Panc1 (cell line): ENCODE results near the gene SLC4A11. TPM values are rescaled to one million over a fixed set of nuclear protein-coding genes. Genes with fewer than 3 reads are reported as not detected.

ENCODE experiments used
- ATAC-seq: fragments of 200-7000 bp; cut with Tn5 transposase; 2 replicates; pipeline ENCODE4 v1.9.1; 2020; ENCODE audit warnings: mild to moderate bottlenecking, moderate library complexity
- BruUV-seq: library from RNA; stranded (reverse); fragments of 400-500 nt; replicated peaks from 2 replicates; lab custom pipeline; 2021; lab: Mats Ljungman, UMichigan
- CTCF ChIA-PET: fragments of 300-600 bp; sonication (Branson Sonifier 250); formaldehyde crosslinking; loops from one replicate; lab custom pipeline; 2022; ENCODE audit warnings: antibody characterized with exemption; lab: Charles Lee
- POLR2A ChIA-PET: fragments of 300-600 bp; sonication (Branson Sonifier 250); formaldehyde crosslinking; loops from one replicate; lab custom pipeline; 2022; ENCODE audit warnings: antibody characterized with exemption; lab: Charles Lee
- DNase-seq: peaks from one replicate; pipeline ENCODE4 v3.0.0-alpha.2; 2010; ENCODE audit warnings: low read depth, low spot score
- H3K27ac ChIP-seq: 2 replicates; pipeline ENCODE4 v1.5.1; 2011; ENCODE audit warnings: mild to moderate bottlenecking, low read length, inconsistent platforms
- H3K27me3 ChIP-seq: fragments of 200-500 bp; sonication (Bioruptor generic); 2 replicates; pipeline ENCODE4 v1.6.0; 2014; ENCODE audit warnings: low read length, inconsistent platforms; ENCODE audit not compliant: control insufficient read depth, insufficient read depth
- H3K36me3 ChIP-seq: fragments of 200-500 bp; sonication (Bioruptor generic); 2 replicates; pipeline ENCODE4 v1.5.1; 2014; ENCODE audit warnings: inconsistent platforms, mild to moderate bottlenecking, low read length, moderate library complexity; ENCODE audit not compliant: control insufficient read depth, insufficient read depth
- H3K4me1 ChIP-seq: 2 replicates; pipeline ENCODE4 v1.5.1; 2011; ENCODE audit warnings: inconsistent platforms, mild to moderate bottlenecking, low read length, moderate library complexity; ENCODE audit not compliant: control insufficient read depth, insufficient read depth
- H3K4me3 ChIP-seq, 2 experiments: 2 replicates each; pipeline ENCODE4 v1.5.1; 2011 to 2012; ENCODE audit warnings: low read depth in 2 of 2, low read length in 2 of 2, mild to moderate bottlenecking in 2 of 2, inconsistent platforms in 1 of 2, moderate library complexity in 1 of 2
- H3K9me3 ChIP-seq: fragments of 200-500 bp; sonication (Bioruptor generic); 2 replicates; pipeline ENCODE4 v1.5.1; 2014; ENCODE audit warnings: low read depth, mild to moderate bottlenecking, inconsistent platforms, low read length, moderate library complexity; ENCODE audit not compliant: control insufficient read depth, insufficient read depth
- CTCF ChIP-seq: fragments of 450-650 bp; IDR thresholded peaks from 2 replicates; pipeline ENCODE4 v1.5.1; 2017; ENCODE audit warnings: mild to moderate bottlenecking
- POLR2AphosphoS5 ChIP-seq: IDR thresholded peaks from 2 replicates; pipeline ENCODE4 v1.6.1; 2012; ENCODE audit warnings: mild to moderate bottlenecking, low read depth, low read length, moderate library complexity
- REST ChIP-seq, 2 experiments: IDR thresholded peaks; 2 replicates each; pipeline ENCODE4 v1.6.1; 2011 to 2012; ENCODE audit warnings: low read depth in 2 of 2, control low read depth in 1 of 2, low read length in 1 of 2, mild to moderate bottlenecking in 1 of 2, moderate library complexity in 1 of 2; ENCODE audit not compliant: insufficient read depth in 1 of 2
- SIN3A ChIP-seq: IDR thresholded peaks from 2 replicates; pipeline ENCODE4 v1.6.1; 2012; ENCODE audit warnings: low read depth, mild to moderate bottlenecking, low read length, moderate library complexity, borderline replicate concordance; ENCODE audit not compliant: insufficient read depth
- TCF7L2 ChIP-seq: IDR thresholded peaks from 2 replicates; pipeline ENCODE4 v1.6.1; 2011; ENCODE audit warnings: mild to moderate bottlenecking, low read depth, low read length, inconsistent platforms
- in situ Hi-C: cut with HindIII; loops from 2 replicates; pipeline ENCODE4 v1.10.0; 2016; ENCODE audit warnings: low sequenced_read_pairs, low pct_unique_long_range_greater_than_20kb
- intact Hi-C: fragments of 100-400 bp; cut with micrococcal nuclease; formaldehyde crosslinking; loops from one replicate; pipeline ENCODE4 v1.10.0; 2022; ENCODE audit not compliant: unreplicated experiment
- total RNA-seq: library from RNA; stranded (reverse); gene quantifications from one replicate; pipeline ENCODE4 v1.2.1, GENCODE V29; 2021; ENCODE audit not compliant: unreplicated experiment

The SLC4A11 gene
- total RNA-seq, 1 experiment from 2014 or later, result 144 TPM

GRCh38 chr20:3202965-3203314 is 36.0 kb downstream of the SLC4A11 start:
- Histone ChIP-seq H3K9me3 (no peaks in the 10 kb centered on the region), H3K27me3 (no peaks in the 10 kb centered on the region), H3K4me1 (no peaks in the 10 kb centered on the region; the same call in 1 of the 2 replicates), H3K4me3 (peak overlapping the region; percentile 91 to 97), H3K36me3 (peaks cover 3% of the 10 kb centered on the region; the same call in 1 of the 2 replicates), H3K27ac (peak overlapping the region; percentile 94)
- DNase-seq (no peak), ATAC-seq (no peak)
- intact Hi-C loops, result no loop called here
- POLR2A ChIA-PET, result interaction anchor here (0.6 kb wide), 1 partner anchor 15 kb away, joined by 5 read pairs; no protein-coding TSS in a partner anchor
- in situ Hi-C loops, result no loop called here
- no peak for TF ChIP-seq REST (IDR thresholded peaks at IDR 0.05; ENCODE audit: insufficient read depth in 1 of 2, low read depth in 2 of 2, low read length in 1 of 2)
- no peak for TF ChIP-seq CTCF
- CTCF ChIA-PET, result interaction anchor here (0.8 kb wide), 1 partner anchor 114 kb away, joined by 3 read pairs; no protein-coding TSS in a partner anchor
- BruUV-seq, result no TSS peak

GRCh38 chr20:3199976-3200755 is 38.8 kb downstream of the SLC4A11 start:
- CTCF ChIA-PET, result interaction anchor here (0.7 kb wide), 1 partner anchor 147 kb away, joined by 9 read pairs; no protein-coding TSS in a partner anchor
- H3K4me1 ChIP-seq, result no peaks in the 10 kb centered on the region; the same call in 1 of the 2 replicates
- POLR2A ChIA-PET, result no interaction called here
- H3K36me3 ChIP-seq, result peaks cover 3% of the 10 kb centered on the region; the same call in 1 of the 2 replicates
- in situ Hi-C loops, result no loop called here
- TSS peak; percentile 34 for BruUV-seq
- intact Hi-C loops, result no loop called here
- no peaks in the 10 kb centered on the region for H3K27me3 ChIP-seq
- TF ChIP-seq CTCF, result no peak
- TF ChIP-seq SIN3A, result no peak
- no peak for TF ChIP-seq TCF7L2
- TF ChIP-seq REST (IDR thresholded peaks at IDR 0.05; ENCODE audit: insufficient read depth in 1 of 2, low read depth in 2 of 2, low read length in 1 of 2), result no peak
- no peak for TF ChIP-seq POLR2AphosphoS5
- H3K9me3 ChIP-seq, result no peaks in the 10 kb centered on the region
- no peak overlapping the region for H3K27ac ChIP-seq
- no peak for ATAC-seq
- H3K4me3 ChIP-seq, result no peak overlapping the region
- DNase-seq, result no peak
